ENCODE measurements around the gene CTTN. TPM values are rescaled to one million over a fixed set of nuclear protein-coding genes. Genes with fewer than 3 reads are reported as not detected.

The CTTN gene
- total RNA-seq, 4 donors from 2014 or later, result 111 to 164 (median 146) TPM

GRCh38 chr11:70485326-70486025 is 87.1 kb downstream of the CTTN start:
- WGBS, result 95% methylated on average over 23 of the region's 31 CpGs
- intact Hi-C loops (cut with DNase I), result no loop called here

GRCh38 chr11:70486026-70486415 is 87.7 kb downstream of the CTTN start:
- H3K27me3 ChIP-seq, result no peaks in the 10 kb centered on the region
- H3K9me3 ChIP-seq, result peaks cover 0 to 11% (median 7%) of the 10 kb centered on the region in 4 donors
- no peak for DNase-seq (ENCODE audit: extremely low spot score)
- 94% methylated on average over 22 of the region's 22 CpGs for WGBS
- peaks cover 0 to 22% (median 7%) of the 10 kb centered on the region in 4 donors for H3K36me3 ChIP-seq
- no peak for TF ChIP-seq EP300 (IDR thresholded peaks at IDR 0.05)
- no peak for TF ChIP-seq POLR2A (IDR thresholded peaks at IDR 0.05; ENCODE audit: low read depth)
- TF ChIP-seq POLR2AphosphoS5 (IDR thresholded peaks at IDR 0.05), result no peak
- TF ChIP-seq CTCF (IDR thresholded peaks at IDR 0.05), result no peak
- no peak overlapping the region for H3K27ac ChIP-seq (replicated peaks in 1 of 4)
- no peak overlapping the region for H3K4me3 ChIP-seq
- intact Hi-C loops (cut with DNase I), result no loop called here
- peaks cover 9 to 15% (median 14%) of the 10 kb centered on the region in 4 donors for H3K4me1 ChIP-seq

More at GRCh38 chr11:70485326-70486025, 87.1 kb downstream of the CTTN start:
- no peak overlapping the region for H3K27ac ChIP-seq (replicated peaks in 1 of 4)
- no peak overlapping the region for H3K4me3 ChIP-seq
- DNase-seq (ENCODE audit: extremely low spot score), result no peak
- TF ChIP-seq POLR2AphosphoS5 (IDR thresholded peaks at IDR 0.05) (no peak), CTCF (IDR thresholded peaks at IDR 0.05) (no peak), EP300 (IDR thresholded peaks at IDR 0.05) (no peak), POLR2A (IDR thresholded peaks at IDR 0.05; ENCODE audit: low read depth) (no peak)
- peaks cover 9 to 15% (median 14%) of the 10 kb centered on the region in 4 donors for H3K4me1 ChIP-seq
- no peaks in the 10 kb centered on the region for H3K27me3 ChIP-seq
- peaks cover 0 to 6% (median 2%) of the 10 kb centered on the region in 4 donors for H3K9me3 ChIP-seq
- peaks cover 0 to 22% (median 7%) of the 10 kb centered on the region in 4 donors for H3K36me3 ChIP-seq

Other genes with a start within 250 kb of the CTTN start
- gene FADD, start 195.2 kb upstream of the CTTN start, total RNA-seq, result 10 to 100 TPM; 14.5 to 33.3 (median 21.5) TPM
- 10 to 100 TPM; 46.3 to 51.5 (median 47.2) TPM for gene PPFIA1, start 127.8 kb upstream of the CTTN start, total RNA-seq